Stomach (tissue), 4 donors: ENCODE data around the gene TST.

Experiments
- EP300 ChIP-seq: sonication (generic); formaldehyde crosslinking; IDR thresholded peaks from one replicate; pipeline ENCODE4 v1.6.1; 2017; ENCODE audit warnings: antibody characterized with exemption
- POLR2AphosphoS5 ChIP-seq, 3 donors: sonication (generic); formaldehyde crosslinking; IDR thresholded peaks; one replicate each; pipeline ENCODE4 v1.6.1; 2016; ENCODE audit warnings: antibody characterized with exemption in 3 of 3
- TF ChIP-seq, protein P1 (sequence below), 7 experiments: fragments of 450-650 bp in 4 of 7; fragments of 200-600 bp in 3 of 7; sonication (generic) in 3 of 7; IDR thresholded peaks; one replicate each; pipeline ENCODE4 v1.5.1; 2016 to 2019; ENCODE audit warnings: antibody characterized with exemption in 7 of 7, control low read depth in 2 of 7, mild to moderate bottlenecking in 1 of 7

DNA sequence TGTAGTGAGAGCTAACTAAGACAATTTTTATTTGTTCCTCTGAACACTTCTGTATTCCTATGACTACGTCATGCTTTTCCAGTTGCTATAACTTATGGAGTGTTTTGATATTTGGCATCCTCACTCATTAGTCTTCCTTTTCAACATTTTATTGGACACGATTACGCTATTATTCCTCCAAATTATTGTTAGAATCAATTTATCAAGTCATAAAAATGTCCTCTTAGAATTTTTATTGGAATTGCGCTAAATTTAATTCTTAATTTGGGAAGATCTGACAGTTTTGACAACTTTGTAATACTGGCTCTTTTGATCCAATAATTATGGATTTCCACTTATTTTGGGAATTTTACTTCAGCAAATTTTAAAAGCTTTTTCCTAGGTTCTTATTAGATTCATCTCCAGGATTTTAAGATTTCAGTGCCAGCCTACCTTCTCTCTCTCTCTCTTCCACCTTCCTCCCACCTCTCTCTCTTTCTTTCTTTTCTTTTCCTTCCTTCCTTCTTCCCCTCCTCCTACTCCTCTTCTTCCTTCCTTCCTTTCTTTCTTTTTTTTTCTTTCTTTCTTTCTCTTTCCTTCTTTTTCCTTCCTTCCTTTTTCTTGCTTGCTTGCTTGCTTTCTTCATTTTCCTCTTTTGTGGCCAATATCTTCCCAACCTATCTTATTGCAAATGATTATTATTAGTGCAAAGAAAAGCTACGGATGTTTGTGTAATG is 50.8 kb downstream of the TST start:
- no peak for TF ChIP-seq POLR2AphosphoS5 (IDR thresholded peaks at IDR 0.05)
- TF ChIP-seq, protein P1, sequence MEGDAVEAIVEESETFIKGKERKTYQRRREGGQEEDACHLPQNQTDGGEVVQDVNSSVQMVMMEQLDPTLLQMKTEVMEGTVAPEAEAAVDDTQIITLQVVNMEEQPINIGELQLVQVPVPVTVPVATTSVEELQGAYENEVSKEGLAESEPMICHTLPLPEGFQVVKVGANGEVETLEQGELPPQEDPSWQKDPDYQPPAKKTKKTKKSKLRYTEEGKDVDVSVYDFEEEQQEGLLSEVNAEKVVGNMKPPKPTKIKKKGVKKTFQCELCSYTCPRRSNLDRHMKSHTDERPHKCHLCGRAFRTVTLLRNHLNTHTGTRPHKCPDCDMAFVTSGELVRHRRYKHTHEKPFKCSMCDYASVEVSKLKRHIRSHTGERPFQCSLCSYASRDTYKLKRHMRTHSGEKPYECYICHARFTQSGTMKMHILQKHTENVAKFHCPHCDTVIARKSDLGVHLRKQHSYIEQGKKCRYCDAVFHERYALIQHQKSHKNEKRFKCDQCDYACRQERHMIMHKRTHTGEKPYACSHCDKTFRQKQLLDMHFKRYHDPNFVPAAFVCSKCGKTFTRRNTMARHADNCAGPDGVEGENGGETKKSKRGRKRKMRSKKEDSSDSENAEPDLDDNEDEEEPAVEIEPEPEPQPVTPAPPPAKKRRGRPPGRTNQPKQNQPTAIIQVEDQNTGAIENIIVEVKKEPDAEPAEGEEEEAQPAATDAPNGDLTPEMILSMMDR (IDR thresholded peaks at IDR 0.05): no peak
- TF ChIP-seq EP300: no peak
